Epithelial cell of prostate (primary cell): ENCODE results near the gene ZNF385B.
"Not testable (repeated sequence)": the region's sequence is repeated elsewhere in the genome, so short reads cannot be mapped to it uniquely, and the experiment has no call there.

ENCODE experiments used
- DNase-seq: peaks from one replicate; pipeline ENCODE4 v3.0.0-alpha.2; 2011; ENCODE audit warnings: low read depth, low spot score
- H3K27ac ChIP-seq: fragments of 450-650 bp; 2 replicates; pipeline ENCODE4 v1.5.1; 2017; ENCODE audit warnings: mild to moderate bottlenecking

ZNF385B gene

GRCh38 chr2:179646173-179646769 is 215.1 kb downstream of the ZNF385B start:
- DNase-seq: no peak
- H3K27ac ChIP-seq: no peak overlapping the region

- DNase-seq: no peak
- H3K27ac ChIP-seq: no peak overlapping the region
These were observed 216.4 kb downstream of the ZNF385B start for GRCh38 chr2:179645047-179645446.

GRCh38 chr2:179642462-179642861 is 218.9 kb downstream of the ZNF385B start:
- no peak for DNase-seq
- no peak overlapping the region for H3K27ac ChIP-seq

GRCh38 chr2:179636995-179637394 is 224.4 kb downstream of the ZNF385B start:
- no peak for DNase-seq
- no peak overlapping the region for H3K27ac ChIP-seq

GRCh38 chr2:179636100-179636980 is 225.1 kb downstream of the ZNF385B start:
- no peak for DNase-seq

DNA sequence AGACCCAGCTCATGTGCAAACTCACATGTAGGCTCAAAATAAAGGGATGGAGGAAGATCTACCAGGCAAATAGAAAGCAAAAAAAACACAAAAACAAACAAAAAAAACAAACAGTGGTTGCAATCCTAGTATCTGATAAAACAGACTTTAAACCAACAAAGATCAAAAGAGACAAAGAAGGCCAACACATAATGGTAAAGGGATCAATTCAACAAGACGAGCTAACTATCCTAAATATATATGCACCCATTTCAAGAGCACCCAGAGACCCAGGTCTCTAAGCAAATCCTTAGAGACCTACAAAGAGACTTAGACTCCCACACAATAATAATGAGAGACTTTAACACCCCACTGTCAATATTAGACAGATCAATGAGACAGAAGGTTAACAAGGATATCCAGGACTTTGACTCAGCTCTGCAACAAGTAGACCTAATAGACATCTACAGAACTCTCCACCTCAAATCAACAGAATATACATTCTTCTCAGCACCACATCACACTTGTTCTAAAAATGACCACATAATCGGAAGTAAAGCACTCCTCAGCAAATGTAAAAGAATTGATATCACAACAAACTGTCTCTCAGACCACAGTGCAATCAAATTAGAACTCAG is 229.5 kb downstream of the ZNF385B start:
- DNase-seq, H3K27ac ChIP-seq: not testable (repeated sequence)

More at GRCh38 chr2:179636100-179636980, 225.1 kb downstream of the ZNF385B start:
- no peak overlapping the region for H3K27ac ChIP-seq

DNA sequence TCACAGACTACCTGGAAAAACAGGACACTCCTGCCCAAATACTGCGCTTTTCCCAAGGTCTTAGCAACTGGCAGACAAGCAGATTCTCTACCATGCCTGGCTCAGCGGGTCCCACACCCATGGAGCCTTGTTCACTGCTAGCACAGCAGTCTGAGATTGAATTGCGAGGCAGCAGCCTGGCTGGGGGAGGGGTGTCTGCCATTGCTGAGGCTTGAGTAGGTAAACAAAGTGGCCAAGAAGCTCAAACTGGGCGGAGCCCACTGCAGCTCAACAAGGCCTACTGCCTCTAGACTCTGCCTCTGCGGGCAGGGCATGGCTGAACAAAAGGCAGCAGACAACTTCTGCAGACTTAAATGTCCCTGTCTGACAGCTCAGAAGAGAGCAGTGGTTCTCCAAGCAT is 231.6 kb downstream of the ZNF385B start:
- H3K27ac ChIP-seq, DNase-seq: not testable (repeated sequence)

GRCh38 chr2:179626261-179626660 is 235.2 kb downstream of the ZNF385B start:
- no peak overlapping the region for H3K27ac ChIP-seq
- DNase-seq: no peak

- no peak overlapping the region for H3K27ac ChIP-seq
- DNase-seq: no peak
These were observed 238.6 kb downstream of the ZNF385B start for GRCh38 chr2:179622635-179623300.

- DNase-seq: no peak
- H3K27ac ChIP-seq: no peak overlapping the region
These were observed 239.3 kb downstream of the ZNF385B start for GRCh38 chr2:179622112-179622511.

DNA sequence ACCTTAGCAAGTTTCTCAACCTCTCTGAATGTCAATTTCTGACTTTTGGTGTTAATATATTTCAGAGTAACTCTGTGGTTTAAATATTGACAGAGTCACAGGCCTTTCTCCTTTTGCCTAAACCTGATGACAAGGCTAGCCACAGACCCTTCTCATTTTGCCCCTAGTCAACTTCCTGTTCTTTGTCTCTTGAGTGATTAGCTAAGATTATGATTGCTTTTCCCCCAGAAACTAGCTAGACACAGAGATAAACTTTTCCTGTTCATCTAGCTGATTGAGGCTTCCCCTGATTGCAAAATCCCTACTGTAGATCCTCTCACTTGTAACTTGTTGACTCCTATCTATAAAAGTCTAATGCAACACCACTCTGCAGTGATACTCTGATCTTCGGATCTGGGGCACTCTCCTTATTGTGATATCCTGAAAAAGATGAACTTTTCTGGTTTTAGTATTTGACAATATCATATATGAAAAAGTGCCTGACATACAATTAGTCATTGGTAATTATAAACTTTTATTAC is 241.4 kb downstream of the ZNF385B start:
- no peak overlapping the region for H3K27ac ChIP-seq
- DNase-seq: no peak

GRCh38 chr2:179614121-179614520 is 247.3 kb downstream of the ZNF385B start:
- peak overlapping the region; percentile 18 for H3K27ac ChIP-seq
- DNase-seq: no peak

DNA sequence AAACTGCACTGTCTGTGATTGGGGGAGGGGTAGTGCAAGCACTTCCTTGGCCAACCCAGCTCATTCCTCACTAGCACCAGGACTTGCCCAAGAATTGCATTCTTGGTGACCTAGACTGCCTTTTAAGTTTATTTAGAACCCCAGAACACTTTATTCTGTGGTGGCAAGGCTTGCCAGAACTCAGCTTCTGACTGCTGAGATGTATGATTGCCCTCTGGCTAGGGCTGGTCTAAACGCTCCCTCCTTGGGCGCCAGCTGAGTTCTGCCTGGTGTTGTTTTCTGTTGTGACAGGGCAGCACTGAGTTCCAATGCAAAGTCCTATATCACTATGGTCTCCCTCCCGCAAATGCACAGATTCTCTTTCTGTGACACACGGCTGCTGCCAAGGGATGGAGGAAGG is 247.7 kb downstream of the ZNF385B start:
- no peak for DNase-seq

GRCh38 chr2:179613299-179613651 is 248.1 kb downstream of the ZNF385B start:
- no peak for DNase-seq
- peak overlapping the region; percentile 18 for H3K27ac ChIP-seq

More for the DNA sequence above, 247.7 kb downstream of the ZNF385B start:
- H3K27ac ChIP-seq: peak overlapping the region; percentile 18

DNA sequence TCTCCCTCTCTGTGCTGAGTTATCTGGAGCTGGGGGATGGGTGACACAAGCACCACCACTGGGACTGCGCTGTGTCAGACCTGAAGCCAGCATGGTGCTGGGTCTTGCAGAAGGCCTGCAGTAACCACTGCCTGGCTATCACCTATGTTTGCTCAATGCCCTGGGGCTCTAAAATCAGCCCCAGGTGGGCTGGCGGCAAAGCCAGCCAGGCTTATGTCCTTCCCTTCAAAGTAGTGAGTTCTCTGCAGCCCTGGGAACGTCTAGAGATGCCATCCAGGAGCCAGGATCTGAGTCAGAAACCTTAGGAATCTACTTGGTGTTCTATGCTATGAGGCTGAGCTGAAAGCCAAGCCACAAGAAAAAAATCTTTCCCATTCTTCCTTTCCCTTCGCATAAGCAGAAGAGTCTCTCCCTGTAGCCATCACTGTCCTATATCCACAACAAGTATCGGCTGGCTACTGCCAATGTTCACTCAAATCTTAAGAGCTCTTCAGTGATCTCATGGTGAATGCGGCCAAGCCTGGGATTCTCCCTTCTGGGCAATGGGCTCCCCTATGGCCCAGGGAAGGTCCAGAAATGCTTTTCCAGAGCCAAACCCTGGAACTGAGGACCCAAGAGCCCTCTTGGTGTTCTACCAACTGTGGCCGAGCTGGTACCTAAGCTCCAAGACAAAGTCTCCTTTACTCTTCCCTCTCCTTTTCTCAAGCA is 248.7 kb downstream of the ZNF385B start:
- no peak overlapping the region for H3K27ac ChIP-seq
- no peak for DNase-seq

- H3K27ac ChIP-seq: no peak overlapping the region
- DNase-seq: no peak
These were observed 249.3 kb downstream of the ZNF385B start for GRCh38 chr2:179612108-179612507.

DNA sequence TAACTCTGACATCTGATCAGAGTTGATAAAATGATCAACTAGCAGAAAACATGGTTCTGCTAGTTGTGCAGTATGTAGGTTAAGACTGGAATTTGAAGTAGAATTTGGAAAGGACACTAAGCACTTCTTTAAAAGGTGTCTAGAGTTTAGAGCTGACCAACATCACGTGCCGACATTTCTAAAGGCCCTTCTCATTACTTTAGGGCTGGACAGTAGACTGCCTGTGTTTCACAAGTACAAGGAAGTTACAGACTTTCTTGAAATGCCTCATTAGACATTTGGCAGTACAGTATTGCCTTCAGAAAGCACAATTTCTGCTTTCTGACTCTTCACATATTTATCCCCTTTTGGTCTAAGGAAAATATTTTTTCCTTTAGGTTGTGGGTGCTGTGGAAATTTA is 255.3 kb downstream of the ZNF385B start:
- no peak overlapping the region for H3K27ac ChIP-seq
- DNase-seq: no peak

DNA sequence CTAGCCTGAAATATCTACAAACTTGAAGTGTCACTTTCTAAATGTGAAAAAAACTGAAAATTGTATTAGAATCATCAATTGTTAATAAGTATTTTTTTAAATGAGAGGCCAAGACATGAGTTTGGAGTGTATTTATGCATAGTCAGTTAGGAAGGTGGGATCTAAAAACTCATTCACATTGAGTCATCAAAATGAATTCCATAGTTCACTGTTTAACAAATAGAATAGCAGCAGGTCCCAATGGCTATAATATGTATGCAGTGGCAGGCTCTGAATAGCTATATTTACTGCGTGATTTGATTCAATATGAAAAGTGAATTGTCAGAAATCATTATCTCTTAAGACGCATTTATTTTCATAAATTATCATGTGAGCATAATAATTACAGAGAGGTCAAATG is 256.1 kb downstream of the ZNF385B start:
- no peak for DNase-seq

GRCh38 chr2:179604598-179604997 is 256.8 kb downstream of the ZNF385B start:
- H3K27ac ChIP-seq: no peak overlapping the region
- DNase-seq: no peak

More for the DNA sequence above, 256.1 kb downstream of the ZNF385B start:
- H3K27ac ChIP-seq: no peak overlapping the region

- no peak for DNase-seq
- no peak overlapping the region for H3K27ac ChIP-seq
These were observed 259.0 kb downstream of the ZNF385B start for GRCh38 chr2:179602452-179602851.
